Sciatic nerve (tissue), 2 donors: Measurements from ENCODE around the gene APP. TPM values are rescaled to one million over a fixed set of nuclear protein-coding genes. Genes with fewer than 3 reads are reported as not detected.
A peak's percentile ranks its signal among the peaks of the same experiment; 100 is the strongest.

Experiments
- ATAC-seq: fragments of 200-7000 bp; cut with Tn5 transposase; one replicate; pipeline ENCODE4 v1.9.1; 2020; ENCODE audit warnings: mild to moderate bottlenecking, moderate library complexity
- DNase-seq: peaks from one replicate; pipeline ENCODE4 v3.0.0-alpha.2; 2020; ENCODE audit warnings: low spot score
- intact Hi-C: fragments of 100-400 bp; cut with DNase I; formaldehyde crosslinking; loops from one replicate; pipeline ENCODE4 v1.14.2; 2022
- total RNA-seq: library from RNA; stranded (reverse); fragmentation: NEBNext Ultra II Directional; extraction: Animal tissue kit (Norgen Biotek cat#: 25700); gene quantifications from one replicate; pipeline ENCODE4 v1.2.1, GENCODE V29; 2021
- donor health status: DM: no; HTN: no; CAD: no.
- donor health status: DM: no; HTN: no; CAD: no.

APP gene
- total RNA-seq, 1 donor from 2014 or later = 497 TPM

- peak; percentile 77 for ATAC-seq
- intact Hi-C loops = no loop called here
- no peak for DNase-seq
Observed at GRCh38 chr21:26007951-26008498, 162.5 kb downstream of the APP start.

DNA sequence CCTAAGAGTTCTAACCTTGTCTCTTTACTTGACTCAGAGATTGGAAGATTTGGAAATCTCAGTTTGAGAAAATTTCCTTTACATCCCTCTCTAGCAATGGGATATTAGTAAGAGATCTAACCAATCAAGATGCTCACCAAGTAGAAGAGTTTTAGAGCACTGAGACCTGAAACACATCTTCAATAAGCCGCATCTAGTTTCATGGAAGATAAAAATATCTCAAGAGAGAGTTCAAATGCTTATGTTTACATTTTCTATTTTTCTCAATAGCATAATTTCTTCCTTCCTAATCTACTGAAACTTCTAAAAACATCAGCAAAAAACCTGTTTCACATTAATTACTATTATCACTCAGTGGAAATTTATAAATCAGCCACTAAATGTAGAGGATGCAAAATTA, 165.1 kb downstream of the APP start:
- ATAC-seq (no peak), DNase-seq (no peak)
- intact Hi-C loops = no loop called here

DNA sequence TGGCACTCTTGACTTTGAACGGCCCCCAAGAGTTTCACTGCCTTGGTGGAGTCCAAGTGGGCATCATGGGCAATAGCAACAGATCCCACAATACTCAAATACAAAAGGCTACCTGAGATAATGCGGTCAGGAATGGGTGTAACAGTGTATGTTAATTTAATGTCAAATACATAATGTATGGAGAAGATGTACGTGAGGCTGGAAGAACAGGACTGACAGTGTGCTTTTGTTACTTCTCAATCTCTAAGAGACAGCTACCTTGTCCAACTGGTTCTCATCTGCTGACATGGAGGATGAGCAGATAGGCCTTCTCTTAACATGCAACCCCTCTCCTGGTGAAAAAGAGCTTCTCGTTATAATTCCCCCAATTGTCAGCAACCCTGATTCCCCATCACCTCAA, 167.2 kb downstream of the APP start:
- ATAC-seq = no peak
- intact Hi-C loops = no loop called here
- no peak for DNase-seq

DNA sequence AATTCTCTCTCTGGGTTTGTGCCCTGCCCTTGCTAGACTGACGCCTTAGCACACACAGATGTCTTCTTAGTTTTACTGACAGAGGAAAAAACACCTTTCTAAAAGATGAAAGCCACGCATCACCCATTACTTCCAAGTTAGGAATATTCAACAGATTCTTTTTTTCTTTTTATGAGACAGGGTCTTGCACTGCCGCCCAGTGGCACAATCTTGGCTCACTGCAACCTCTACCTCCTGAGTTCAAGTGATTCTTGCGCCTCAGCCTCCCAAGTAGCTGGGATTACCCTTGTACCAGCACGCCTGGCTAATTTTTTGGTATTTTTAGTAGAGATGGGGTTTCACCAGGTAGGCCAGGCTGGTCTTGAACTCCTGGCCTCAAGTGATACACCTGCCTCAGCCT, 169.2 kb downstream of the APP start:
- ATAC-seq = no peak
- DNase-seq = no peak
- intact Hi-C loops = no loop called here

DNA sequence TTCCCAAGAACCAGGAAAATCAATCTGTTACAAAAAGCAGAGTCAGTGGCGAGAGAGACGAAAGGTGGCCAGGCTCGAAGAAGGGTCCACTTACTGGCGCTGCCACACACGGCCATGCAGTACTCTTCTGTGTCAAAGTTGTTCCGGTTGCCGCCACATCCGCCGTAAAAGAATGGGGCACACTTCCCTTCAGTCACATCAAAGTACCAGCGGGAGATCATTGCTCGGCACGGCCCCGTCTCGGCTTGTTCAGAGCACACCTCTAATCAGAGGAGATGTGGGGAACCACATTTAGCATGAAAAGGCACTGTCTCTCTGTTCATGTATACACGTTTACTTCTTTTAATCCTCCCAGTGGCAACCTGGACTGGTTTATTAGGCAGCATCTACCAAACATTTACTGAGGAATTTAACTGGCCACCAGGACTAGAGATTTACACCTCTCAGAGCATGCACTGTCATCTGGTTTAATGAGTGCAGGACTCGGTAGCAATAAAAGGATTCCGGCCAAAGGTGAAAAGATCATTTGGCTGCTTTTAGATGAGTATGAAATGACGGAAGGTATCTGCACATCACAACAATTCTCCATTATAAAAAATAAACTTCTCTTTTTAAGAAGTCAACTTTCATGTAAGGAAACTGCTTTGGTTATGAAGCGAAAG, 170.5 kb downstream of the APP start:
- intact Hi-C loops = no loop called here
- ATAC-seq (peak; percentile 13), DNase-seq (no peak)

GRCh38 chr21:25997788-25998611, 172.6 kb downstream of the APP start:
- intact Hi-C loops = no loop called here
- DNase-seq = no peak
- ATAC-seq = peak; percentile 71

GRCh38 chr21:25995278-25995677, 175.3 kb downstream of the APP start:
- ATAC-seq = no peak
- intact Hi-C loops = no loop called here
- DNase-seq = no peak

- ATAC-seq (no peak), DNase-seq (no peak)
- intact Hi-C loops = no loop called here
Observed at GRCh38 chr21:25994758-25995163, 175.8 kb downstream of the APP start.

DNA sequence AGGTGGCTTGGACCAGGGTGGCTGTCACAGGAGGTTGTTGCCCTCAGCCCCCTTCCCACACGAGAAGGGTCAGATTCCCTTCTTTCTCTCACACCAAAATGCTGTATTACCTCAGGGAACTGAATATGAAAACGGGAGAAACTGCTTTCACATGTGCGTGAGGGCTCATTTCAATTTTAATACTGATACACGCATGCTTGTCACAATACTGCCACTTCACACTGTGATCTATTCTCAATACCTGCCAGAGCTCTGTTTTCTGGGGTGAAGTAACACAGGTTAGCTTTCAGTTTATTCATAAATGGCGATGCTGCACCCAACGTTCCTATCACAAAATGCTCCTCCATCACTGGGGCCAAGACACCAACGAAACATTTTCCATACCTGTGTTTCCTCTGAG, 181.8 kb downstream of the APP start:
- intact Hi-C loops = no loop called here
- DNase-seq (no peak), ATAC-seq (no peak)

GRCh38 chr21:25987531-25987930, 183.0 kb downstream of the APP start:
- intact Hi-C loops = no loop called here
- ATAC-seq (no peak), DNase-seq (no peak)

- intact Hi-C loops = no loop called here
- DNase-seq (no peak), ATAC-seq (no peak)
Observed at GRCh38 chr21:25986928-25987327, 183.6 kb downstream of the APP start.

GRCh38 chr21:25985990-25986389, 184.6 kb downstream of the APP start:
- intact Hi-C loops = no loop called here
- no peak for DNase-seq
- no peak for ATAC-seq

GRCh38 chr21:25984538-25984937, 186.0 kb downstream of the APP start:
- DNase-seq (no peak), ATAC-seq (no peak)
- intact Hi-C loops = no loop called here

GRCh38 chr21:25983745-25984144, 186.8 kb downstream of the APP start:
- intact Hi-C loops = no loop called here
- ATAC-seq (peak; percentile 76), DNase-seq (no peak)

DNA sequence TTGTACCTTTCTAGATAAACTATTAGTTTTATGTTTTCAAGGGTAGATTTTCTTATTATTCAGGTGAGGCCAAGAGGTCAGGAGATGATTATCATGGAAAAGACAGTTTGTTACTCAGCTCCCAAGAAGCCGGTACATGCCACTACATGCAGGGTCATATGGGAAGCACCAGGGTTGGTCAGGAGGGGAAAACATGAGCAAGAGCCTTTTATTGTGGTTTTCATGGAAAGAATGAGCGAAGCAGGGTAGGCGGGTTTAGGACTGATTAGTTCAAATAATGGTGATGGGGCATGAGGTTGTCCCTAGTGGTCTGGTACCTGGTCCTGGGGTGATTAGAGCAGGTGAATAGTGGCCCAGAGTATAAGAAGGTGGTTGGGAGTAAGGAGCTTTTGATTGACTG, 189.9 kb downstream of the APP start:
- no peak for DNase-seq
- no peak for ATAC-seq
- intact Hi-C loops = no loop called here

GRCh38 chr21:25979845-25980616, 190.5 kb downstream of the APP start:
- no peak for DNase-seq
- intact Hi-C loops = no loop called here
- ATAC-seq = no peak

DNA sequence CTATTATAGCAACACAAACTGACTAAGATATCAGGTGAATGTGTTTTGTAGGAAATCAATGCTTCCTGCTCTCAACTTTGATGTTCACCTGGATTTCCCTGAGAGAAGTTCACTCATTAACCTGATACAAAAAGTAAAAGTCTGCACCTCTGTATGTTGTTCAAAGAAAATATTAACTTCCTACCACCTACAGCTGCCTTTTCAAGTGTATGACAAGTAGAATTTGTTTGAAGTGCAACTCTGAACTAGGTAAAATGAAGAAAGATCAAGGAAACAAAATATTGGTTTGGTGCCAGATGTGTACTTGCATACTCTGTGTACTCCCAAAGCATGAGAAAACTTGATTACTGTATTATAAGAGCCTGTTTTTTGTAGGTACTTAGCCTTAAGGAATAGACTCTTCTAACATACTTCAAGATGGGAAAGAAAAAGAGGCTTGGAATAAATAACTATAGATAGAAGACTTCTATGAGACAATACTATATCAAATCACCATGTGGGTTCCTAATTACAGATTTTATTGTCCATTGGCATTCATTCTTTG, 193.4 kb downstream of the APP start:
- intact Hi-C loops = no loop called here
- ATAC-seq (no peak), DNase-seq (no peak)

DNA sequence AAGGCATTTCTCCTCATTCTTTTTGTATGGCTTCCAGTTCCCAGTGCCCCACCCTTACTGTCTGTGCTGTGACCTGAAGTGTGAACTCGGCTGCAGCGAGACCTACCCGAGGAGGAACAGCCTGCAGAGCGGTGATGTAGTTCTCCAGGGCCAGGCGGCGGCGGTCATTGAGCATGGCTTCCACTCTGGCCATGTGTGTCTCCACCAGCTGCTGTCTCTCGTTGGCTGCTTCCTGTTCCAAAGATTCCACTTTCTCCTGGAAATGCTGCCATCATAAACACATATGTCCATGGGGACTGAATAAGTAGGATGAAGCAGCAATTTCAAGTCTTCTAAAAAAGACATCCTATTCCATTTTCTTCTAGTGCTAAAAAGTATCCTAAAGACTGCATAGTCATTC, 195.6 kb downstream of the APP start:
- DNase-seq (peak; percentile 62), ATAC-seq (peak; percentile 91)
- intact Hi-C loops = no loop called here

GRCh38 chr21:25970254-25970930, 200.2 kb downstream of the APP start:
- intact Hi-C loops = no loop called here
- no peak for DNase-seq
- peak; percentile 79 for ATAC-seq
